RWPE2 (cell line): Measurements from ENCODE around the gene DTNB.

ENCODE experiments used
- ATAC-seq: fragments of 200-7000 bp; cut with Tn5 transposase; 3 replicates; pipeline ENCODE4 v1.9.1; 2021; ENCODE audit warnings: low read depth
- DNase-seq: peaks from one replicate; pipeline ENCODE4 v3.0.0-alpha.2; 2020; ENCODE audit warnings: low spot score
- H3K27ac ChIP-seq: fragments of 450-650 bp; 2 replicates; pipeline ENCODE4 v1.5.1; 2017; ENCODE audit warnings: mild to moderate bottlenecking; ENCODE audit not compliant: poor library complexity, severe bottlenecking
- H3K27me3 ChIP-seq: fragments of 250-450 bp; sonication (Bioruptor Pico); 2 replicates; pipeline ENCODE4 v1.5.1; 2021; ENCODE audit warnings: mild to moderate bottlenecking, moderate library complexity; ENCODE audit not compliant: insufficient read depth, poor library complexity, severe bottlenecking
- H3K36me3 ChIP-seq: fragments of 250-450 bp; sonication (Bioruptor Pico); 2 replicates; pipeline ENCODE4 v1.5.1; 2020; ENCODE audit warnings: low read depth, mild to moderate bottlenecking, moderate library complexity
- H3K4me1 ChIP-seq: fragments of 250-450 bp; sonication (Bioruptor Pico); 2 replicates; pipeline ENCODE4 v1.5.1; 2021; ENCODE audit warnings: mild to moderate bottlenecking, moderate library complexity; ENCODE audit not compliant: insufficient read depth, poor library complexity, severe bottlenecking
- H3K4me3 ChIP-seq: fragments of 250-450 bp; sonication (Bioruptor Pico); 2 replicates; pipeline ENCODE4 v1.5.1; 2021; ENCODE audit warnings: mild to moderate bottlenecking, moderate library complexity; ENCODE audit not compliant: severe bottlenecking
- H3K9me3 ChIP-seq: fragments of 250-450 bp; sonication (Bioruptor Pico); 2 replicates; pipeline ENCODE4 v1.5.1; 2021; ENCODE audit warnings: mild to moderate bottlenecking, moderate library complexity; ENCODE audit not compliant: severe bottlenecking
- CTCF ChIP-seq: fragments of 450-650 bp; IDR thresholded peaks from one replicate; pipeline ENCODE4 v1.5.1; 2017; ENCODE audit warnings: mild to moderate bottlenecking, moderate library complexity; ENCODE audit not compliant: poor library complexity, severe bottlenecking

Gene DTNB

GRCh38 chr2:25336383-25336841 is 337.0 kb downstream of the DTNB start:
- H3K27ac ChIP-seq, result no peak overlapping the region
- no peaks in the 10 kb centered on the region for H3K27me3 ChIP-seq
- no peaks in the 10 kb centered on the region for H3K36me3 ChIP-seq
- no peaks in the 10 kb centered on the region for H3K9me3 ChIP-seq
- no peak overlapping the region for H3K4me3 ChIP-seq
- ATAC-seq, result no peak
- H3K4me1 ChIP-seq, result no peaks in the 10 kb centered on the region
- no peak for DNase-seq
- TF ChIP-seq CTCF, result no peak

- Histone ChIP-seq H3K36me3 (no peaks in the 10 kb centered on the region), H3K27me3 (no peaks in the 10 kb centered on the region), H3K4me1 (no peaks in the 10 kb centered on the region), H3K4me3 (no peak overlapping the region), H3K9me3 (no peaks in the 10 kb centered on the region), H3K27ac (no peak overlapping the region)
- ATAC-seq, result no peak
- no peak for DNase-seq
- no peak for TF ChIP-seq CTCF
These were observed 337.4 kb downstream of the DTNB start for GRCh38 chr2:25335971-25336370.

- no peaks in the 10 kb centered on the region for H3K27me3 ChIP-seq
- no peak for ATAC-seq
- no peaks in the 10 kb centered on the region for H3K36me3 ChIP-seq
- TF ChIP-seq CTCF, result no peak
- no peak for DNase-seq
- H3K4me3 ChIP-seq, result no peak overlapping the region
- H3K4me1 ChIP-seq, result no peaks in the 10 kb centered on the region
- no peaks in the 10 kb centered on the region for H3K9me3 ChIP-seq
- no peak overlapping the region for H3K27ac ChIP-seq
These were observed 338.2 kb downstream of the DTNB start for GRCh38 chr2:25335204-25335603.

GRCh38 chr2:25334482-25334881 is 338.9 kb downstream of the DTNB start:
- H3K27me3 ChIP-seq, result no peaks in the 10 kb centered on the region
- H3K9me3 ChIP-seq, result no peaks in the 10 kb centered on the region
- no peaks in the 10 kb centered on the region for H3K4me1 ChIP-seq
- no peaks in the 10 kb centered on the region for H3K36me3 ChIP-seq
- TF ChIP-seq CTCF, result no peak
- ATAC-seq (no peak), DNase-seq (no peak)
- no peak overlapping the region for H3K27ac ChIP-seq
- H3K4me3 ChIP-seq, result no peak overlapping the region

- Histone ChIP-seq H3K4me3 (no peak overlapping the region), H3K9me3 (no peaks in the 10 kb centered on the region), H3K36me3 (no peaks in the 10 kb centered on the region), H3K4me1 (no peaks in the 10 kb centered on the region), H3K27ac (no peak overlapping the region), H3K27me3 (no peaks in the 10 kb centered on the region)
- no peak for ATAC-seq
- DNase-seq, result no peak
- no peak for TF ChIP-seq CTCF
These were observed 339.4 kb downstream of the DTNB start for GRCh38 chr2:25333981-25334380.
